HCT116 (cell line): ENCODE measurements around the gene TAF11L12.
"Not testable (repeated sequence)": the region's sequence is repeated elsewhere in the genome, so short reads cannot be mapped to it uniquely, and the experiment has no call there.

Source experiments
- CBX3 ChIP-seq: IDR thresholded peaks from 2 replicates; pipeline ENCODE4 v1.6.1; 2012; ENCODE audit warnings: low read depth
- CTCF ChIP-seq, 3 experiments: fragments of 200-600 bp in 1 of 3; sonication (generic) in 1 of 3; IDR thresholded peaks in 2 of 3; conservative IDR thresholded peaks in 1 of 3; 2 replicates each; pipeline ENCODE4 v1.5.1; 2012 to 2017; ENCODE audit warnings: low read depth in 2 of 3, low read length in 2 of 3, antibody characterized with exemption in 1 of 3, borderline replicate concordance in 1 of 3, control low read depth in 1 of 3, mild to moderate bottlenecking in 1 of 3, mixed read lengths in 1 of 3, mixed run types in 1 of 3, moderate library complexity in 1 of 3; ENCODE audit not compliant: insufficient read depth in 1 of 3
- POLR2A ChIP-seq: IDR thresholded peaks from 2 replicates; pipeline ENCODE4 v1.7.0; 2011; ENCODE audit warnings: borderline replicate concordance; ENCODE audit not compliant: insufficient read depth, insufficient read length; ENCODE audit errors: extremely low read depth
- POLR2AphosphoS5 ChIP-seq: IDR thresholded peaks from 2 replicates; pipeline ENCODE4 v1.6.1; 2011; ENCODE audit warnings: mild to moderate bottlenecking, low read depth, low read length, moderate library complexity
- SIN3A ChIP-seq: IDR thresholded peaks from 2 replicates; pipeline ENCODE4 v1.6.1; 2012; ENCODE audit warnings: low read depth
- SRF ChIP-seq: IDR thresholded peaks from 2 replicates; pipeline ENCODE4 v1.6.1; 2012; ENCODE audit warnings: low read depth
- TF ChIP-seq, protein P1 (sequence below): IDR thresholded peaks from 2 replicates; pipeline ENCODE4 v1.6.1; 2012; ENCODE audit warnings: low read depth

- TF ChIP-seq CTCF (IDR thresholded peaks at IDR 0.05 in 2 of 3, conservative IDR thresholded peaks at IDR 0.05 in 1 of 3; ENCODE audit: borderline replicate concordance in 1 of 3, insufficient read depth in 1 of 3, low read depth in 2 of 3, low read length in 2 of 3); POLR2AphosphoS5; POLR2A; CBX3; SIN3A; SRF: not testable (repeated sequence)
- TF ChIP-seq, protein P1, sequence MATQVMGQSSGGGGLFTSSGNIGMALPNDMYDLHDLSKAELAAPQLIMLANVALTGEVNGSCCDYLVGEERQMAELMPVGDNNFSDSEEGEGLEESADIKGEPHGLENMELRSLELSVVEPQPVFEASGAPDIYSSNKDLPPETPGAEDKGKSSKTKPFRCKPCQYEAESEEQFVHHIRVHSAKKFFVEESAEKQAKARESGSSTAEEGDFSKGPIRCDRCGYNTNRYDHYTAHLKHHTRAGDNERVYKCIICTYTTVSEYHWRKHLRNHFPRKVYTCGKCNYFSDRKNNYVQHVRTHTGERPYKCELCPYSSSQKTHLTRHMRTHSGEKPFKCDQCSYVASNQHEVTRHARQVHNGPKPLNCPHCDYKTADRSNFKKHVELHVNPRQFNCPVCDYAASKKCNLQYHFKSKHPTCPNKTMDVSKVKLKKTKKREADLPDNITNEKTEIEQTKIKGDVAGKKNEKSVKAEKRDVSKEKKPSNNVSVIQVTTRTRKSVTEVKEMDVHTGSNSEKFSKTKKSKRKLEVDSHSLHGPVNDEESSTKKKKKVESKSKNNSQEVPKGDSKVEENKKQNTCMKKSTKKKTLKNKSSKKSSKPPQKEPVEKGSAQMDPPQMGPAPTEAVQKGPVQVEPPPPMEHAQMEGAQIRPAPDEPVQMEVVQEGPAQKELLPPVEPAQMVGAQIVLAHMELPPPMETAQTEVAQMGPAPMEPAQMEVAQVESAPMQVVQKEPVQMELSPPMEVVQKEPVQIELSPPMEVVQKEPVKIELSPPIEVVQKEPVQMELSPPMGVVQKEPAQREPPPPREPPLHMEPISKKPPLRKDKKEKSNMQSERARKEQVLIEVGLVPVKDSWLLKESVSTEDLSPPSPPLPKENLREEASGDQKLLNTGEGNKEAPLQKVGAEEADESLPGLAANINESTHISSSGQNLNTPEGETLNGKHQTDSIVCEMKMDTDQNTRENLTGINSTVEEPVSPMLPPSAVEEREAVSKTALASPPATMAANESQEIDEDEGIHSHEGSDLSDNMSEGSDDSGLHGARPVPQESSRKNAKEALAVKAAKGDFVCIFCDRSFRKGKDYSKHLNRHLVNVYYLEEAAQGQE, result not testable (repeated sequence)
Measured at GRCh38 chr5:17649232-17649631, 39.0 kb downstream of the TAF11L12 start.
